RPMI7951 (cell line): ENCODE data around the gene SPG7. TPM values are rescaled to one million over a fixed set of nuclear protein-coding genes. Genes with fewer than 3 reads are reported as not detected.

Experiments used
- DNase-seq: peaks from one replicate; pipeline ENCODE4 v3.0.0-alpha.2; 2012; ENCODE audit warnings: low read depth
- total RNA-seq: library from RNA; depleted of rRNA; stranded (reverse); fragments of >200 nt; shearing (Covaris generic); gene quantifications from 2 replicates; pipeline ENCODE4 v1.2.3, GENCODE V29; 2014

SPG7 gene
- total RNA-seq, 1 experiment from 2014 or later, result 50.3 TPM

DNA sequence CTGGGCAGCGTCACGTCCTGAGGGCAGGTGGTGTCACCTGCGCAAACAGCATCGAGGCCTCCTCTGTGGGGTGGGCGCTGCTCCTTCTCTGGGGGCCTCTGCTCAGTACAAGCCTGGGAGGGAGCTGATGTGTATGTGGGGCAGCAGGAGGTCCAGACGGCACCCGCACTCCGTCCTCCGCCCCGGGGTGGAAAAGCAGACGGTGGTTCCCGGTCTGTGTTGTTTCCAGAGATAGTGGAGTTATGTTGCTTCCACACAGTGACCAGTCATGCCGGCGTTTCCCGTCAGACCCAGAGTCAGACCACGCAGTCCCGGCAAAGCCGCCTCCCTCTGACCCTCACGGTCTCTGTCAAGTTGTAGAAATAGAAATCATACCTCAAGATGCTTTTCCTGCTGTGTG lies 38.6 kb downstream of the SPG7 start:
- DNase-seq, result no peak

DNA sequence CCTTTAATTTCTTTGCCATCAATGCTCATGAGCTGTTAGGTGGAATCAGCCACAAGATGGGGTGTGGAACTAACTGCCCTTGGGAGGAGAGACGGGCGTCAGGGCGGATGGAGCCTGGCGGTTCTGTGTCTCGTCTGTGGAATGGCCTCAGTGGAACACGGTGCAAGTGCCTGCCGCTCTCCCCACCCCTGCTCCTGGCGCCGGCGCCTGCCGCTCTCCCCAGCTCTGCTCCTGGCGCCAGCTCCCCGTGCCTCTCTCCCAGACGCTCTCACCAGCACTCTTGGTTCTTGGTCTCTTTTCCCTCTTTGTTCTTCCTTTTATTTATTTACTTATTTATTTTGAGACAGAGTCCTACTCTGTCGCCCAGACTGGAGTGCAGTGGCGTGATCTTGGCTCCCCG lies 39.1 kb downstream of the SPG7 start:
- no peak for DNase-seq

DNA sequence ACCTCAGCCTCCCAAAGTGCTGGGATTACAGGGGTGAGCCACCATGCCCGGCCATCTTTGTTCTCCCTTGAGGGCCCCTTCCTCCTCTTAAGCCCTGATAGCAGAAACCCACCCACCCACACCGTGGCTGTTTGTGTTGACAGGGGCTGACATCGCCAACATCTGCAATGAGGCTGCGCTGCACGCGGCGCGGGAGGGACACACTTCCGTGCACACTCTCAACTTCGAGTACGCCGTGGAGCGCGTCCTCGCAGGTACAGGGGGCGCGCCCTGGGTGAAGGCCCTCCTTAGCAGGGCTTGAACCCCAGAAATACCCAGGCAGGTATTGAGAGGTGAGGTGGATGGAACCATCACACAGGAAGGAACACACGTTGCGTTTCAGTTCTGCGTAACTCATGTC lies 39.7 kb downstream of the SPG7 start:
- no peak for DNase-seq

DNA sequence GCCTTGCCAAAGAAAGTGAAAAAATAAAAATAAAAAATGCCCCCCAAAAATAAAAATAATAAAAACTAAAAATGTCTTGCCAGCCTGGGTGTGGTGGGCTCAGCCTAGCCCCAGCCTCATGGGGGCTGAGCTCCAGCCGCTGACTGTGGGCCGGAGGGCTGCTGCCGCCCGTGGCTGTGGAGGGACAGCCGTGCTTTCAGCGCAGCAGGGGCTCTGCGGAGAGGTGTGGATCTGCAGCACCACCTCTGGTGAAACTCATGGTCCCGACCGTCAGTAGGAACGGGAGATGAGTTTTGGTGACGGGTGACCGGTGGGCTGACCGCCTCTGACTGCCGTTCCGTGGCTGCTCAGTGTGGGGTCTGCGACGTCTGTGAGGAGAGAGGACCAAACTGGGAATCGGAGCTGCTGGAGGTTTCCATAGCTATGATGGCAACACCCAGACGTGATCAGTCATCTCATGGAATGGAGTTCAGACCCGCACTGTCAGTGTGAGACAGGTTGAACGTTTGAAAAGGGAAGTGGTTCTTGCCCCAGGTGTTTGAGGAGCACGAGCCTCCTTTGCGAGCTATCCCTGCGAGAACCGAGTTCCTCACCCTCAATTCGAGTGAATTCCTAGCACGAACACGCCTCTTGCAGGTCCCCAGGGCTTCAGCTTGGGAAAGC lies 40.3 kb downstream of the SPG7 start:
- DNase-seq, result no peak

DNA sequence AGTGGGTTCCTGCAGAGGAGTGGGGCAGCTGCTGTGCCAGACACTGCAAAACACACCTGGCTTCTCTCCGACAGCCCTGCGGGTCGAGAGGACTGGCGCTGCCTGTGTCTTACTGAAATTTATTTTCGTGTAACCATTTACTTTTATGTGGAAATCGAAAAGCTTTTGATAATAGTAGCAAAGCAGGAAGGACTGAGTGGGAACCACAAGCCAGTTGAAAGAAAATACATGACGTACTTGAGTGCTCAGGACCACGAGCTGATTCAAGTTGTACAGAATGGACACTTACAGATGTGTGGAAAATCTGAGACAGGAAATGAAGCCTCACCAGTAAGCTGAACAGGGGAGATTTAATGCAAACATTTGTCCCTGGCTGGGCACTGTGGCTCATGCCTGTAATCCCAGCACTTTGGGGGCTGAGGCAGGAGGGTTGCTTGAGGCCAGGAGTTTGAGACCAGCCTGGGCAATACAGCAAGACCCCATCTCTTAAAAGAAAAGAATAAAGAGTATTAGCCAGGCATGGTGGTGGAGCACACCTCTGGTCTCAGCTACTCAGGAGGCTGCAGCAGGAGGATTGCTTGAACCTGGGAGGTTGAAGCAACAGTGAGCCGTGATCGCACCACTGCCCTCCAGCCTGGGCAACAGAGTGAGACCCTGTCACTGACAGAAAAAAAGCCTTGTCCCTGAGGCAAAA lies 41.0 kb downstream of the SPG7 start:
- DNase-seq, result no peak

DNA sequence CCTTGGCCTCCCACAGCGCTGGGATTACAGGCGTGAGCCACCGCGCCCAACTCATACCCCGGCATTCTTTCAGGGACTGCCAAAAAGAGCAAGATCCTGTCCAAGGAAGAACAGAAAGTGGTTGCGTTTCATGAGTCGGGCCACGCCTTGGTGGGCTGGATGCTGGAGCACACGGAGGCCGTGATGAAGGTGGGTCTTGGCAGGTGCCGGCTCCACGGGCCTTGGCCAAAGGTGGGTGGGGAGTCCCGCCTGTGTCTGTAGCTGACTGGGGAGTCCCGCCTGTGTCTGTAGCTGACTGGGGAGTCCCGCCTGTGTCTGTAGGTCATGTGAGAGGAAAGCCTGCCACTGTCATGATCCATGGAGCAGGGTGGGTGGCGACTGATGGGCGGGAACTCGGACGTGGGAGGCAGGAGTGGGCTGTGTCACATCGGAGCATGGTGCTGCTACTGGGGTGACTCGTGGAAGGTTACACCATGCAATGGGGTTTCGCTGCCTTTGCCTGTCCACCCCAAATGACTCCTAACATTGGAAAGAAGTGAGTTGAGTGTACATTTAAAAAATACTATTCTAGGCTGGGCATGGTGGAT lies 42.3 kb downstream of the SPG7 start:
- no peak for DNase-seq

DNA sequence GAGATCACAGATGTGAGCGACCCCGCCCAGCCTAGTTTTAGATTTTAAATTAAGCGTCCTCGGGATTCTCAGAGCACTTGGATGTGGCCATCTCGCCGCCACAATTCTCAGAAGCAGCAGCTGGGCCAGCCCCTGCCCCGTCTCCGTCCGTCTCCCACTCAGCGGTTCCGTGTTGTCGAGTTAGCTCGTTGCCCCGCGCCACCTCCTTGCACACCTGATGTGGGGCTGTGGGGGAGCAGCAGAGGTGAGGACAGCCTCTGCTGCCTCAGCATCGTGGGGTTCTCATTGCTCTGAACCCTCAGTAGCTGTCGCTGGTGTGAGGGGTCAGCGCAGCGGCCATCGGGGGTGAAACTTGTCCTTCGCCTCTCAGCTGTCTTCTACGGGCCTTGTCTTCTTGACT lies 44.1 kb downstream of the SPG7 start:
- no peak for DNase-seq

DNA sequence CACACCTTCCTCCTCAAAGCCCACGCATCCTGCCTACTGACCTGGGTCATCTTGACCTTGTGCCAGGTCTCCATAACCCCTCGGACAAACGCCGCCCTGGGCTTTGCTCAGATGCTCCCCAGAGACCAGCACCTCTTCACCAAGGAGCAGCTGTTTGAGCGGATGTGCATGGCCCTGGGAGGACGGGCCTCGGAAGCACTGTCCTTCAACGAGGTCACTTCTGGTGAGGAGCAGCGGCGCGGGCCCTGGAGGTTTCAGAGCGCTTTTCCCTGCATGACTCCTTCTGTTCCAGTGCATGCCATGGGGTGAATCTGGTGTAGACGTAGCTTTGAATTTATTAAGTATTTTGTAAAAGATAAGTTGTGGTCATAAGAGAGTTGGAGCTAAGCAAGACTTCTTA lies 44.7 kb downstream of the SPG7 start:
- no peak for DNase-seq

DNA sequence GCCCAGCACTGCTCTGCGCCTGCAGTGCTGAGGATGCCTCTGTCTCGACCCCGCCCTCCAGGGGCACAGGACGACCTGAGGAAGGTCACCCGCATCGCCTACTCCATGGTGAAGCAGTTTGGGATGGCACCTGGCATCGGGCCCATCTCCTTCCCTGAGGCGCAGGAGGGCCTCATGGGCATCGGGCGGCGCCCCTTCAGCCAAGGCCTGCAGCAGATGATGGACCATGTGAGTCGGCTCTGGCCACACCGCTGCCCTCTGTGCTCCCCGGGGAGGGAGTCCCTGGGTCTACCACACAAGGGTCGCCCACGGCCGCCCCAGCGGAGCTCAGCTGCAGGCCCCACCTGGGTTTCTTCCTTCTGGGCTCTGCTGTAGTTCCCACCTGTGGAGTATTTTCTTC lies 45.5 kb downstream of the SPG7 start:
- DNase-seq, result no peak

DNA sequence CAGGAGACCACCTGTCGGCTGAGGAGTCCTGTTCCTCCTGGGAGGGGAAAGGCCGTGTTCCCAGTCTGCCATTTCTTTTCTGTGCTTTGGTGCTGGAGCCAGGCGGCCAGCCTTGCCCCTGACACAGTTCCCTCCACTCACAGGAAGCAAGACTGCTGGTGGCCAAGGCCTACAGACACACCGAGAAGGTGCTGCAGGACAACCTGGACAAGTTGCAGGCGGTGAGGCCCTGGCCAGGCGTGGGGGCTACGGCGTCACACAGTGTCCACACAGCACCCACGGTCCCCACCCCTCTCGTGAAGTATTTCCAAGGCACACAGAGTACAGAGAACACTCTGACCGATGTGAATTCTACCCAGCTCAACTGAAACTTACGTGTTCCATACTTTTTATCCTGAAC lies 46.1 kb downstream of the SPG7 start:
- no peak for DNase-seq

DNA sequence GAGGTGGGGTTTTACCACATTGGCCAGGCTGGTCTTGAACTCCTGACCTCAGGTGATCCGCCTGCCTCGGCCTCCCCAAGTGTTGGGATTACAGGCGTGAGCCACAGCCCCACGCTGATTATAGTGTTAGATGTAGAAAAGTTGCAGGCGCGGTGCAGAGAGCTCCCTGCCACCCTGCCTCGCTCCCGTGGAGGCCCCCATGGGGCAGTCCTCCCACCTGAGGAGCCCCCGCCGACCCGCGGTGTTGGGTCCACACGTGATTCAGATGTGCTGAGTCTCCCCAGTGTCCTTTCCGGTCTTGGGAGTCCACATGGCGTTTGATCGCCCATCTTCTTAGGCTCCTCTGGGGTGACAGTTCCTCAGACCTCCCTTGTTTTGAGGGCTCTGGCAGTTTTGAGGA lies 47.1 kb downstream of the SPG7 start:
- no peak for DNase-seq

DNA sequence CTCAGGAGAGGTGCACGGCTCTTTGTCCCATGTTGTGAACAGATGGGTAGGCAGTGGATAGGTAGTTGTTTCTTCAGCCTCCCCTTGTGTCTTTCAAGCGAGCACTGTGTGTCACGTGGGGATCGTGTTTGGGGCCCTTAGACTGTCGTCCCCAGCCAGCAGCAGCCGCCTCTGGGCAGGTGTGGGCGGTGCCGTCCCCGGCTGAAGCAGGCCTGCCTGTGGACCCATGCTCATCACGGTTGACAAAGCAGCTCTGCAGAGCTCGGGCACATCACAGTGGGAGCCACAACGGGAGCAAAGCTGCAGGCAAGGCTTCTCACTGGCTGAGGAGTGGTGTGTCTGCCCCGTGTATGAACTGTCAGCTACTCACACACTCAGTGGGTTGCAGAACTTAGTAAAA lies 47.6 kb downstream of the SPG7 start:
- no peak for DNase-seq

DNA sequence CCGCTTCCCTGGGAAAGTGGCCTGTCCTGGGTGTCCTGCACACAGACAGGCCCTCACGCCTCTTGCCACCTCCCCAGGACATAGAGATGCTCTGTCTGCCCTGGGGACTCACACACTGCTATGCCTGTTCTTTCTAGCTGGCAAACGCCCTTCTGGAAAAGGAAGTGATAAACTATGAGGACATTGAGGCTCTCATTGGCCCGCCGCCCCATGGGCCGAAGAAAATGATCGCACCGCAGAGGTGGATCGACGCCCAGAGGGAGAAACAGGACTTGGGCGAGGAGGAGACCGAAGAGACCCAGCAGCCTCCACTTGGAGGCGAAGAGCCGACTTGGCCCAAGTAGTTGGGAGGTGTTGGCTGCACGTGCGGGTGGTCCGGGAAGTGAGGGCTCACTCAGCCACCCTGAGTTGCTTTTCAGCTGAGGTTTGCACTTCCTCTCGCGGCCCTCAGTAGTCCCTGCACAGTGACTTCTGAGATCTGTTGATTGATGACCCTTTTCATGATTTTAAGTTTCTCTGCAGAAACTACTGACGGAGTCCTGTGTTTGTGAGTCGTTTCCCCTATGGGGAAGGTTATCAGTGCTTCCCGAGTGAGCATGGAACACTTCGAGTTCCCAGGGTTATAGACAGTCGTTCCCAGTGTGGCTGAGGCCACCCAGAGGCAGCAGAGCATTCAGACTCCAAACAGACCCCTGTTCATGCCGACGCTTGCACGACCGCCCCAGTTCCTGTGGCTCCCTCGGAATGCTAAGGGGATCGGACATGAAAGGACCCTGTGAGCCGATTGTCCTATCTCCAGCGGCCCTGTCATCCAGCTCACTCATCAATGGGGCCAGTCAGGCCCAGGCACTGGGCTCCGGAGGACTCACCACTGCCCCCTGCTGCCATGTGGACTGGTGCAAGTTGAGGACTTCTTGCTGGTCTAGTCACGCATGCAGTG lies 48.8 kb downstream of the SPG7 start:
- DNase-seq, result peak; percentile 60

DNA sequence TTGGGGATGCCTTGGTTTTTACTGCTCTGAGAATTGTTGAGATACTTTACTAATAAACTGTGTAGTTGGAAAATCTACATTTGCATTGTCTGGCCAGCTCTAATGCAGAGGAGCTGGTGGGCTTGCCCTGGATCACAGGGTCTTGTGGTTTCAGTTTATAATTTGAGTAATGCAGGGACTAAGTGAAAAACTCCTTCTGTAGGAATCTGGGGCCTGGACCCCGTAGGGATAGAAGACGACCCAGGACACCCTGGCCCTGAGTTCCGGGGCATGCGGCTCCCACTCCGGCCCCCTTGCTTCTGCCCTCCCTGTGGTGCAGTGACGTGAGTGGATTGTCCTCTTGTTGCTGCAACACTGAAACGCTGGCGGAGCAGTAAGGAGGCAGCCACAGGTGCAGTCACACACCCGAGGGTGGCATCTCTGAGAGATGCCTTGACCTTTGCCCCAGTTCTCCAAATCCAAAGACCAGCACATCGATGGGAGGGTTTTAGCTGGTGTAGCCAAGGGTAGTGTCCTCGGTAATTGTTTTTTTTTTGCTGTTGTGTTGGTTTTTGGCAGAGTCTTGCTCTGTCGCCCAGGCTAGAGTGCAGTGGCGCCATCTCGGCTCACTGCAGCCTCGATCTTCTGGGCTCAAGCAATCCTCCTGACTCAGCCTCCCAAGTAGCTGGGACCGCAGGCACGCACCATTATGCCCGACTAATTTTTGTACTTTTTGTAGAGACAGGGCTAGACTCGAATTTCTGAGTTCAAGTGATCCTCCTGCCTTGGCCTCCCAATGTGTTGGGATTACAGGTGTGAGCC lies 49.7 kb downstream of the SPG7 start:
- no peak for DNase-seq

DNA sequence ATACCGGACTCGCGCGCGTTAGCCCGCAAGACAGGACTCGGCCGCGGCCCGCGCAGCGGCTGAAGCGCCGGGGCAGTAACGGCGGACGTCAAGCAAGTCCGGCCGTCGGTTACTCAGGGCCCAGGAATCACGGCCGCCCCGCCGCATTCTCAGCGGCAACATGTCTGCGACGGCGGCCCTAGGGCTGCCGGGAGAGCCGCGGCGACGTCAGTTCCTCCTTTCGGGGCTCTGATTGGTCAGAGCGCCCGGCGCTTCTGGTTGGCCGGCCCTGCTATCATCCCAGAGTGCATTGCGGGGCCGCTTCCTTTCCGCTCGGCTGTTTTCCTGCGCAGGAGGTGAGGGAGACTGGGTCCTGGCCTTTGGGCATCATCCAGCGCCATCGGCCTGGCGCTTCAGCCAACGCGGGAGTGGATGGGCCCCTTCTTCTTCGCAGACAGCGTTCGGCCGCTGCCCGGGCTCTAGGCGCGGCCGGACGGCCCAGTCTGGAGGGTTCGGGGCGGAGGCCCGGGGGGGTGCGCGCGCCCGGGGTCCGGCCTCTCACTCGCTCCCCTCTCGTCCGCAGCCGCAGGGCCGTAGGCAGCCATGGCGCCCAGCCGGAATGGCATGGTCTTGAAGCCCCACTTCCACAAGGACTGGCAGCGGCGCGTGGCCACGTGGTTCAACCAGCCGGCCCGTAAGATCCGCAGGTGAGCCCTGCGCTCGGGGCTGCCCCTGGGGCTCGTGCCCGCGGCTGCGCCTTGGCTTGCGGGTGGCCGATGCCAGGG lies 52.4 kb downstream of the SPG7 start, which contains the start of gene RPL13:
RPL13 (plus strand) TSS at position 305 of the 764 bp plus-strand sequence; CDS start at position 583, 278 bp downstream.
- DNase-seq, result peak; percentile 95

DNA sequence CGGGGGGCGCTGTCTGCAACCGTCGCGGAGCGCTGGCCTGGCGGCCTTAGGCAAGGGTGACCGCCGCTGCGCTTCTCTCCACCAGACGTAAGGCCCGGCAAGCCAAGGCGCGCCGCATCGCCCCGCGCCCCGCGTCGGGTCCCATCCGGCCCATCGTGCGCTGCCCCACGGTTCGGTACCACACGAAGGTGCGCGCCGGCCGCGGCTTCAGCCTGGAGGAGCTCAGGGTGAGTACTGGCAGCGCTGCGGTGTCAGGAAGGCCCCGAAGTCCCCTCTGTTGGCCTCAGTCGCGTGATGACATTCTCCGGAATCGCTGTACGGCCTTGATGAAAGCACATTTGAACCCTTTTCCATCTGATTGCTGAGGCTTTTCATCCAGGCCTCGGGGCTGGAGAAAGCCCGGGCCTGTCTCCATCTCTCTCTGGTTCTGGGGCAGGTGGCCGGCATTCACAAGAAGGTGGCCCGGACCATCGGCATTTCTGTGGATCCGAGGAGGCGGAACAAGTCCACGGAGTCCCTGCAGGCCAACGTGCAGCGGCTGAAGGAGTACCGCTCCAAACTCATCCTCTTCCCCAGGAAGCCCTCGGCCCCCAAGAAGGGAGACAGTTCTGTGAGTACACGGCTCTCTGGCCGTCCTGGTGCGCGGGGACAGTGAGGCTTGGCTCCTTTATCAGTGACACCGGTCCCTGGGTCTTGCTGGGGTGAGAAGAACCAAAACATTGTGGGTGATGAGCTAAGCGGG lies 53.1 kb downstream of the SPG7 start:
- DNase-seq, result peak; percentile 21

DNA sequence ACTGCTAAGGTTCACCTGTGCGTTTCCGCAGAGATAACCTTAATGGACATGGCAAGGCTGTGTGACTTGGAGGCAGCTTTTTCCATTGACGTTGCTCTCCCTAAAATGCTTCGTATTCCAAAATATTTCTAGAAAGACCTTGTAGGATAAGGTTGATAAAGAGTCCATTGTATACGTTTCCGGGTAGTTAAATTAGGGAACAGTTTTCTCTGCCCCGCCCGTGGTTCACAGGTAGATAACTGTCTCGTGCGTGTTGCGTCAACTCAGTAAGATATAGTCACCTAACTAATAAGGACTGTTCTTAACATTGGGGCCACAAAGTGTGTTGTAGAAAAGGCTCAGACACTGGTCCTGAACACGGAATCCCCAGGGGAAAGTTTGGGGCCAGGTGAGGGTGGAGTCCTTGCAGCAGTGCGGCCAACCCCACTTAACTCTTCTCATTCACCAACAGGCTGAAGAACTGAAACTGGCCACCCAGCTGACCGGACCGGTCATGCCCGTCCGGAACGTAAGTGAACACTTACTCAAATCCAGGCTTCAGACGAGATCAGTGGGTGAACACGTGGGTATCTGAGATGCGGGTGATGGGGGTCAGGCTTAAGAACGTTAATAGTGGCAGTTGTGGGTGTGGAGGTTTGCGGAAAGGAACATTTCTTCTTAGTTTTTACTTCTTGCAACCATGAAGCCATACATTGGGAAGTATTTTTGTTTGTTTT lies 53.8 kb downstream of the SPG7 start:
- DNase-seq, result no peak

DNA sequence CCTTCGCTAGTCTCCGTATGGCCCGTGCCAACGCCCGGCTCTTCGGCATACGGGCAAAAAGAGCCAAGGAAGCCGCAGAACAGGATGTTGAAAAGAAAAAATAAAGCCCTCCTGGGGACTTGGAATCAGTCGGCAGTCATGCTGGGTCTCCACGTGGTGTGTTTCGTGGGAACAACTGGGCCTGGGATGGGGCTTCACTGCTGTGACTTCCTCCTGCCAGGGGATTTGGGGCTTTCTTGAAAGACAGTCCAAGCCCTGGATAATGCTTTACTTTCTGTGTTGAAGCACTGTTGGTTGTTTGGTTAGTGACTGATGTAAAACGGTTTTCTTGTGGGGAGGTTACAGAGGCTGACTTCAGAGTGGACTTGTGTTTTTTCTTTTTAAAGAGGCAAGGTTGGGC lies 54.7 kb downstream of the SPG7 start:
- no peak for DNase-seq
